KMS-11 (cell line): ENCODE data around the gene APC.

ENCODE experiments used
- H2AFZ ChIP-seq: fragments of 200-600 bp; sonication (generic); 2 replicates; pipeline ENCODE4 v1.6.1; 2016; ENCODE audit warnings: antibody characterized with exemption, mixed run types, low read depth
- H3K27ac ChIP-seq: fragments of 200-600 bp; sonication (generic); 2 replicates; pipeline ENCODE4 v1.6.1; 2016; ENCODE audit warnings: mild to moderate bottlenecking, mixed run types
- H3K27me3 ChIP-seq: fragments of 200-600 bp; sonication (generic); 2 replicates; pipeline ENCODE4 v1.6.1; 2017; ENCODE audit warnings: mild to moderate bottlenecking, low read depth, mixed run types, moderate library complexity; ENCODE audit not compliant: insufficient read depth
- H3K36me3 ChIP-seq: fragments of 200-600 bp; sonication (generic); 2 replicates; pipeline ENCODE4 v1.6.1; 2017; ENCODE audit warnings: mild to moderate bottlenecking, mixed run types; ENCODE audit not compliant: insufficient read depth
- H3K4me1 ChIP-seq: fragments of 200-600 bp; sonication (generic); 2 replicates; pipeline ENCODE4 v1.6.1; 2016; ENCODE audit warnings: mild to moderate bottlenecking, low read depth, mixed run types; ENCODE audit not compliant: poor library complexity, severe bottlenecking
- H3K4me2 ChIP-seq: fragments of 200-600 bp; sonication (generic); 2 replicates; pipeline ENCODE4 v1.7.0; 2016; ENCODE audit warnings: mild to moderate bottlenecking, mixed run types
- H3K4me3 ChIP-seq: fragments of 200-600 bp; sonication (generic); IDR thresholded peaks from 2 replicates; pipeline ENCODE4 v1.6.1; 2017; ENCODE audit warnings: low read depth, low read length, mixed read lengths; ENCODE audit not compliant: insufficient read depth
- H3K79me2 ChIP-seq: fragments of 200-600 bp; sonication (generic); 2 replicates; pipeline ENCODE4 v1.6.1; 2016; ENCODE audit warnings: low read depth, mixed run types; ENCODE audit not compliant: insufficient read depth
- H3K9ac ChIP-seq: fragments of 200-600 bp; sonication (generic); 2 replicates; pipeline ENCODE4 v1.6.1; 2016; ENCODE audit warnings: mild to moderate bottlenecking, mixed run types
- H4K20me1 ChIP-seq: fragments of 200-600 bp; sonication (generic); 2 replicates; pipeline ENCODE4 v1.6.1; 2016; ENCODE audit warnings: mild to moderate bottlenecking, mixed run types; ENCODE audit not compliant: insufficient read depth
- CTCF ChIP-seq: fragments of 200-600 bp; sonication (generic); conservative IDR thresholded peaks from 2 replicates; pipeline ENCODE4 v1.6.1; 2017; ENCODE audit warnings: low read depth, mild to moderate bottlenecking, antibody characterized with exemption, low read length, moderate library complexity, mixed read lengths

The APC gene

GRCh38 chr5:112737463-112738190, at the start of gene APC:
TSS of gene APC (plus strand) at chr5:112737885. CDS start at chr5:112754891, 17,006 bp downstream.
- H3K4me1 ChIP-seq: no peaks in the 10 kb centered on the region
- H3K79me2 ChIP-seq: no peaks in the 10 kb centered on the region
- H3K9ac ChIP-seq: no peak within 1 kb of the TSS
- H2AFZ ChIP-seq: no peak within 1 kb of the TSS
- H3K27ac ChIP-seq: no peak within 1 kb of the TSS
- H4K20me1 ChIP-seq: no peaks in the 10 kb centered on the region
- no peaks in the 10 kb centered on the region for H3K27me3 ChIP-seq
- no peak within 1 kb of the TSS for H3K4me3 ChIP-seq
- H3K4me2 ChIP-seq: no peak within 1 kb of the TSS
- TF ChIP-seq CTCF: no peak
- no peaks in the 10 kb centered on the region for H3K36me3 ChIP-seq

GRCh38 chr5:112689155-112689909, 48.4 kb upstream of the APC start:
- H3K4me2 ChIP-seq: no peak overlapping the region
- no peak overlapping the region for H2AFZ ChIP-seq
- no peak overlapping the region for H3K27ac ChIP-seq
- no peak overlapping the region for H3K9ac ChIP-seq
- H4K20me1 ChIP-seq: no peaks in the 10 kb centered on the region
- no peaks in the 10 kb centered on the region for H3K27me3 ChIP-seq
- no peaks in the 10 kb centered on the region for H3K4me1 ChIP-seq
- no peak for TF ChIP-seq CTCF
- H3K79me2 ChIP-seq: no peaks in the 10 kb centered on the region
- H3K4me3 ChIP-seq: no peak overlapping the region
- no peaks in the 10 kb centered on the region for H3K36me3 ChIP-seq

GRCh38 chr5:112690605-112691338, 46.9 kb upstream of the APC start:
- Histone ChIP-seq H3K4me2 (no peak overlapping the region), H3K36me3 (no peaks in the 10 kb centered on the region), H3K27me3 (no peaks in the 10 kb centered on the region), H3K27ac (no peak overlapping the region), H3K4me1 (peaks cover 12% of the 10 kb centered on the region), H3K79me2 (no peaks in the 10 kb centered on the region), H3K9ac (no peak overlapping the region), H3K4me3 (no peak overlapping the region), H4K20me1 (no peaks in the 10 kb centered on the region), H2AFZ (no peak overlapping the region)
- TF ChIP-seq CTCF: no peak

GRCh38 chr5:112691339-112691680, 46.4 kb upstream of the APC start:
- H3K27ac ChIP-seq: no peak overlapping the region
- no peak overlapping the region for H3K9ac ChIP-seq
- TF ChIP-seq CTCF: no peak
- H3K4me1 ChIP-seq: peaks cover 12% of the 10 kb centered on the region
- H3K4me2 ChIP-seq: no peak overlapping the region
- no peaks in the 10 kb centered on the region for H3K36me3 ChIP-seq
- no peak overlapping the region for H3K4me3 ChIP-seq
- no peak overlapping the region for H2AFZ ChIP-seq
- no peaks in the 10 kb centered on the region for H3K79me2 ChIP-seq
- H4K20me1 ChIP-seq: no peaks in the 10 kb centered on the region
- H3K27me3 ChIP-seq: no peaks in the 10 kb centered on the region
